K562 (cell line): ENCODE results near the gene HOXA5.

Experiments
- BRCA1 ChIP-seq, 2 experiments: fragments of 450-650 bp in 1 of 2; sonication (generic) in 1 of 2; formaldehyde crosslinking in 1 of 2; IDR thresholded peaks; 2 replicates each; pipeline versions ENCODE4 v1.5.0 to v1.6.1; 2017 to 2020; ENCODE audit warnings: mild to moderate bottlenecking in 1 of 2, missing genetic modification reagents in 1 of 2
- CBX5 ChIP-seq: IDR thresholded peaks from 2 replicates; pipeline ENCODE4 v1.6.1; 2014; ENCODE audit warnings: low read depth, borderline replicate concordance
- HDAC1 ChIP-seq, 2 experiments: fragments of 450-650 bp; IDR thresholded peaks; 2 replicates each; pipeline ENCODE4 v1.6.1; 2016 to 2017; ENCODE audit warnings: inconsistent platforms in 1 of 2, mild to moderate bottlenecking in 1 of 2, moderate library complexity in 1 of 2
- KLF16 ChIP-seq: IDR thresholded peaks from 2 replicates; pipeline ENCODE4 v1.6.1; 2016; ENCODE audit warnings: antibody characterized with exemption
- NUFIP1 ChIP-seq: fragments of 450-650 bp; IDR thresholded peaks from 2 replicates; pipeline ENCODE4 v1.6.1; 2018; ENCODE audit not compliant: partially characterized antibody
- RBM17 ChIP-seq: fragments of 200-400 bp; formaldehyde crosslinking; IDR thresholded peaks from 2 replicates; pipeline ENCODE4 v1.6.1; 2017; ENCODE audit warnings: low read depth, mild to moderate bottlenecking, low read length, borderline replicate concordance
- RNF2 ChIP-seq: sonication (generic); IDR thresholded peaks from 2 replicates; pipeline ENCODE4 v1.6.1; 2016
- TCF7L2 ChIP-seq: fragments of 150-350 bp; IDR thresholded peaks from 2 replicates; pipeline ENCODE4 v1.6.1; 2016; ENCODE audit warnings: low read depth, mild to moderate bottlenecking, low read length, moderate library complexity
- ZFP30 ChIP-seq: fragments of 250-450 bp; sonication (Bioruptor Pico); IDR thresholded peaks from 2 replicates; pipeline ENCODE4 v1.8.0; 2022; ENCODE audit warnings: moderate library complexity, mild to moderate bottlenecking, inconsistent platforms, borderline replicate concordance
- ZNF274 ChIP-seq: IDR thresholded peaks from 2 replicates; pipeline ENCODE4 v1.6.1; 2011; ENCODE audit warnings: low read depth, mild to moderate bottlenecking, low read length, moderate library complexity, borderline replicate concordance
- TF ChIP-seq, protein P1 (sequence below): IDR thresholded peaks from 2 replicates; pipeline ENCODE4 v1.6.1; 2011; ENCODE audit warnings: borderline replicate concordance, low read depth, mild to moderate bottlenecking, moderate library complexity, low read length; ENCODE audit not compliant: insufficient read depth, poor library complexity, severe bottlenecking
- TF ChIP-seq, protein P2 (sequence below): sonication (generic); formaldehyde crosslinking; IDR thresholded peaks from 2 replicates; pipeline ENCODE4 v1.8.0; 2022; ENCODE audit warnings: missing genetic modification reagents, mild to moderate bottlenecking, borderline replicate concordance
- TF ChIP-seq, protein P3 (sequence below): fragments of 250-450 bp; sonication (Bioruptor Pico); IDR thresholded peaks from 2 replicates; pipeline ENCODE4 v1.5.0; 2020; ENCODE audit warnings: mild to moderate bottlenecking, borderline replicate concordance

DNA sequence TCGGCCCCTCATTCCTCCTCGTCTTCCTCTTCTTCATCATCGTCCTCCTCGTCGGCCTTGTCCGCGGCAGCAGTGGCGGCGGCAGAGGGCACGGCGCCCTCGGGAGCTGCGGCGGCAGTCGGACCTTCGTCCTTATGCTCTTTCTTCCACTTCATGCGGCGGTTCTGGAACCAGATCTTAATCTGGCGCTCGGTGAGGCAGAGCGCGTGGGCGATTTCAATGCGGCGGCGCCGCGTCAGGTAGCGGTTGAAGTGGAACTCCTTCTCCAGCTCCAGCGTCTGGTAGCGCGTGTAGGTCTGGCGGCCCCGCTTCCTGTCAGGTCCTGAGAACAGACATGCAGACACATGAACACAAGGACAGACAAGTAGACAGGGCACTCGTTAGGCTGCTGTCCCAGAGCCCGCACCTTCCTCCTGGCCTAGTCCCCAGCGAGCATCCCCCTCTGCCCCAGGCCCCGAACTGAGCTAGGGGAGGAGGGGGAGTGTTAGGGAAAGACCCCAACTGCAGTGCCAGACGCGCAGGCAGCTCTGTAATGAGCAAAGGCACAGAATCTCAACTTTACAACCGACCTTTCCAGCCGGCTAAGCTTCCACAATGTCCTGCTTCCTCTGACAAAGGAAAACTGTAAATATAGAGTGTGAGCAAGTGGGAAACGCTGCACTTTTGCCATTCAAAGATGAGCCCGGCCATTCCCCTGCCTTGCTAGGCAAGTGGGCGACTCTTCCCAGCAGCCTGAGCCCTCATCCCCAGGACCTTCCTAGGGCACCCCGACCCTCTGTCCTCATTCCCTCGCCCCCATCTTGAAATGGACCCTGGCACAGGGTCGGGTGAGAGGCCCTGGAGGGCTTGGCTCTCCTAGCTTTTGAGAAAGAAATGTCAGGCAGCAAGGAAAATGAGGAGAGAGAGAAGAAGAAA is 11.7 kb upstream of the HOXA5 start:
- no peak for TF ChIP-seq ZFP30
- TF ChIP-seq, protein P1, sequence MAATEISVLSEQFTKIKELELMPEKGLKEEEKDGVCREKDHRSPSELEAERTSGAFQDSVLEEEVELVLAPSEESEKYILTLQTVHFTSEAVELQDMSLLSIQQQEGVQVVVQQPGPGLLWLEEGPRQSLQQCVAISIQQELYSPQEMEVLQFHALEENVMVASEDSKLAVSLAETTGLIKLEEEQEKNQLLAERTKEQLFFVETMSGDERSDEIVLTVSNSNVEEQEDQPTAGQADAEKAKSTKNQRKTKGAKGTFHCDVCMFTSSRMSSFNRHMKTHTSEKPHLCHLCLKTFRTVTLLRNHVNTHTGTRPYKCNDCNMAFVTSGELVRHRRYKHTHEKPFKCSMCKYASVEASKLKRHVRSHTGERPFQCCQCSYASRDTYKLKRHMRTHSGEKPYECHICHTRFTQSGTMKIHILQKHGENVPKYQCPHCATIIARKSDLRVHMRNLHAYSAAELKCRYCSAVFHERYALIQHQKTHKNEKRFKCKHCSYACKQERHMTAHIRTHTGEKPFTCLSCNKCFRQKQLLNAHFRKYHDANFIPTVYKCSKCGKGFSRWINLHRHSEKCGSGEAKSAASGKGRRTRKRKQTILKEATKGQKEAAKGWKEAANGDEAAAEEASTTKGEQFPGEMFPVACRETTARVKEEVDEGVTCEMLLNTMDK: no peak
- TF ChIP-seq ZNF274: no peak
- TF ChIP-seq, protein P2, sequence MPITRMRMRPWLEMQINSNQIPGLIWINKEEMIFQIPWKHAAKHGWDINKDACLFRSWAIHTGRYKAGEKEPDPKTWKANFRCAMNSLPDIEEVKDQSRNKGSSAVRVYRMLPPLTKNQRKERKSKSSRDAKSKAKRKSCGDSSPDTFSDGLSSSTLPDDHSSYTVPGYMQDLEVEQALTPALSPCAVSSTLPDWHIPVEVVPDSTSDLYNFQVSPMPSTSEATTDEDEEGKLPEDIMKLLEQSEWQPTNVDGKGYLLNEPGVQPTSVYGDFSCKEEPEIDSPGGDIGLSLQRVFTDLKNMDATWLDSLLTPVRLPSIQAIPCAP (CRISPR knock-in tag): no peak
- TF ChIP-seq BRCA1 (IDR thresholded peaks at IDR 0.05): no peak
- no peak for TF ChIP-seq BRCA1 (CRISPR knock-in tag; IDR thresholded peaks at IDR 0.05)
- TF ChIP-seq CBX5: no peak
- TF ChIP-seq TCF7L2: no peak
- TF ChIP-seq HDAC1 (IDR thresholded peaks at IDR 0.05): no peak
- TF ChIP-seq KLF16: no peak
- TF ChIP-seq, protein P3, sequence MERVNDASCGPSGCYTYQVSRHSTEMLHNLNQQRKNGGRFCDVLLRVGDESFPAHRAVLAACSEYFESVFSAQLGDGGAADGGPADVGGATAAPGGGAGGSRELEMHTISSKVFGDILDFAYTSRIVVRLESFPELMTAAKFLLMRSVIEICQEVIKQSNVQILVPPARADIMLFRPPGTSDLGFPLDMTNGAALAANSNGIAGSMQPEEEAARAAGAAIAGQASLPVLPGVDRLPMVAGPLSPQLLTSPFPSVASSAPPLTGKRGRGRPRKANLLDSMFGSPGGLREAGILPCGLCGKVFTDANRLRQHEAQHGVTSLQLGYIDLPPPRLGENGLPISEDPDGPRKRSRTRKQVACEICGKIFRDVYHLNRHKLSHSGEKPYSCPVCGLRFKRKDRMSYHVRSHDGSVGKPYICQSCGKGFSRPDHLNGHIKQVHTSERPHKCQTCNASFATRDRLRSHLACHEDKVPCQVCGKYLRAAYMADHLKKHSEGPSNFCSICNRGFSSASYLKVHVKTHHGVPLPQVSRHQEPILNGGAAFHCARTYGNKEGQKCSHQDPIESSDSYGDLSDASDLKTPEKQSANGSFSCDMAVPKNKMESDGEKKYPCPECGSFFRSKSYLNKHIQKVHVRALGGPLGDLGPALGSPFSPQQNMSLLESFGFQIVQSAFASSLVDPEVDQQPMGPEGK: no peak
- TF ChIP-seq NUFIP1: no peak
- no peak for TF ChIP-seq RNF2
- TF ChIP-seq RBM17: no peak
